Measurements from ENCODE around the gene EYS. TPM values are rescaled to one million over a fixed set of nuclear protein-coding genes. Genes with fewer than 3 reads are reported as not detected.

The EYS gene
- total and polyA plus RNA-seq, 2 experiments from 2014 or later, result under 0.01 to 0.15 TPM

- no peak for TF ChIP-seq CTCF (IDR thresholded peaks at IDR 0.05; ENCODE audit: low read depth, low read length)
- Histone ChIP-seq H3K36me3 (no peaks in the 10 kb centered on the region), H3K4me1 (ENCODE audit: low read depth) (no peaks in the 10 kb centered on the region), H3K4me3 (no peak overlapping the region), H3K27ac (no peak overlapping the region), H3K9me3 (ENCODE audit: low read depth) (no peaks in the 10 kb centered on the region), H3K27me3 (no peaks in the 10 kb centered on the region)
- no peak for DNase-seq (ENCODE audit: low read depth in 1 of 2, low spot score in 1 of 2)
Observed at GRCh38 chr6:65650086-65650485, 56.9 kb downstream of the EYS start.

- Histone ChIP-seq H3K27ac (no peak overlapping the region), H3K36me3 (no peaks in the 10 kb centered on the region), H3K9me3 (ENCODE audit: low read depth) (no peaks in the 10 kb centered on the region), H3K4me3 (no peak overlapping the region), H3K4me1 (ENCODE audit: low read depth) (no peaks in the 10 kb centered on the region), H3K27me3 (no peaks in the 10 kb centered on the region)
- TF ChIP-seq CTCF (IDR thresholded peaks at IDR 0.05; ENCODE audit: low read depth, low read length), result no peak
- no peak for DNase-seq (ENCODE audit: low read depth in 1 of 2, low spot score in 1 of 2)
Observed at GRCh38 chr6:65649392-65649791, 57.6 kb downstream of the EYS start.

- no peak overlapping the region for H3K4me3 ChIP-seq
- no peaks in the 10 kb centered on the region for H3K4me1 ChIP-seq (ENCODE audit: low read depth)
- no peak for DNase-seq (ENCODE audit: low read depth in 1 of 2, low spot score in 1 of 2)
- no peak overlapping the region for H3K27ac ChIP-seq
- TF ChIP-seq CTCF (IDR thresholded peaks at IDR 0.05; ENCODE audit: low read depth, low read length), result no peak
- H3K27me3 ChIP-seq, result no peaks in the 10 kb centered on the region
- no peaks in the 10 kb centered on the region for H3K36me3 ChIP-seq
- no peaks in the 10 kb centered on the region for H3K9me3 ChIP-seq (ENCODE audit: low read depth)
Observed at GRCh38 chr6:65646544-65646943, 60.5 kb downstream of the EYS start.

- Histone ChIP-seq H3K9me3 (ENCODE audit: low read depth) (no peaks in the 10 kb centered on the region), H3K4me1 (ENCODE audit: low read depth) (no peaks in the 10 kb centered on the region), H3K36me3 (no peaks in the 10 kb centered on the region), H3K4me3 (no peak overlapping the region), H3K27me3 (no peaks in the 10 kb centered on the region), H3K27ac (no peak overlapping the region)
- no peak for TF ChIP-seq CTCF (IDR thresholded peaks at IDR 0.05; ENCODE audit: low read depth, low read length)
- no peak for DNase-seq (ENCODE audit: low read depth in 1 of 2, low spot score in 1 of 2)
Observed at GRCh38 chr6:65642776-65643175, 64.2 kb downstream of the EYS start.

- H3K27me3 ChIP-seq, result no peaks in the 10 kb centered on the region
- H3K4me1 ChIP-seq (ENCODE audit: low read depth), result no peaks in the 10 kb centered on the region
- no peak for TF ChIP-seq CTCF (IDR thresholded peaks at IDR 0.05; ENCODE audit: low read depth, low read length)
- no peak overlapping the region for H3K4me3 ChIP-seq
- H3K9me3 ChIP-seq (ENCODE audit: low read depth), result no peaks in the 10 kb centered on the region
- peak in 1 of 2 donors; percentile 58 for DNase-seq (ENCODE audit: low read depth in 1 of 2, low spot score in 1 of 2)
- no peak overlapping the region for H3K27ac ChIP-seq
- H3K36me3 ChIP-seq, result no peaks in the 10 kb centered on the region
Observed at GRCh38 chr6:65638047-65638831, 68.8 kb downstream of the EYS start.

Data from cardiac muscle cell (in vitro differentiated cells and primary cell).